ENCODE measurements around the gene ZNF536. TPM values are rescaled to one million over a fixed set of nuclear protein-coding genes. Genes with fewer than 3 reads are reported as not detected.

Gene ZNF536
- total and polyA plus RNA-seq, 9 of the 15 experiments (the other 6 are each of a cell fraction or from before 2014, with no cell fraction given) = not detected

DNA sequence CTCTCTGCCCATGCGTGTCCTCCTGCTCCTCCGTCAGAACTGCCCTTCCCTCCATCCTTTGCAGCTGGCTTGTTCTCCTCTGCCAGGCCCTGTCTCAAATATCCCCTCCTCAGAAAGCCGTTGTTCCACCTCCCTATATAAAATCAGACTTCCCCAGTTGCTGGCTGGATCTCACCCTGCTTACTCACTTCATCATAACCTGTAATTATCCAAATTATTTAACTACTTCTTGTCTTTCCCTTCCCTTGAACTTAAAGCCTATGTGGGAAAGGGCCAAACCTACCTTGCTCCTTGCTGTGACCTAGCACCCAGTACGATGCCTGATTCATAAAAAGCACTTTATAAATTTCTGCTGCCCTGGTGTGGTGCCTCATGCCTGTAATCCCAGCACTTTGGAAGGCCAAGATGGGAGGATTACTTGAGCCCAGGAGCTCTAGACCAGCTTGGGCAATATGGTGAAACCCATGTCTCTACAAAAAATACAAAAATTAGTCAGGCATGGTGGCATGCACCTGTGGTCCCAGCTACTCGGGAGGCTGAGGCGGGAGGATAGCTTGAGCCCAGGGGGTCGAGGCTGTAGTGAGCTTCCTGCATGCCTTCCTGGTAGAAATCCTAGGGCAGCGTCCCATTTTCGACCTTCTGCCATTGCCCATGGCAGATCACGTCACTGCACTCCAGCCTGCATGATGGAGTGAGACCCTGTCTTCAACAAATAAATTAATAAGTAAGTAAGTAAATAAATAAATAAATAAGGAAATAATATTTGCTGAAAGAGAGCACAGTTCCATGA, 39.5 kb upstream of the ZNF536 start:
- no peak for ATAC-seq
- ChIA-PET CTCF (ENCODE audit: low intra/inter-chr PET ratio) (no interaction called here), POLR2A (interaction anchor here (1.0 kb wide), 1 partner anchor 12 kb away, joined by 3 read pairs; no protein-coding TSS in a partner anchor)
- Histone ChIP-seq H3K4me2 (ENCODE audit: insufficient read depth, low read length) (no peak overlapping the region), H3K27ac (ENCODE audit: extremely low read depth, low read depth, low read length) (no peak overlapping the region), H2AFZ (ENCODE audit: low read depth, low read length) (no peak overlapping the region), H3K4me3 (no peak overlapping the region), H3K27me3 (ENCODE audit: control insufficient read depth in 2 of 2, insufficient read depth in 2 of 2, low read length in 2 of 2) (peaks cover 0 to 13% of the 10 kb centered on the region in 2 experiments; a peak in 3 of 5 replicates), H3K79me2 (ENCODE audit: control insufficient read depth, insufficient read depth, low read length) (no peaks in the 10 kb centered on the region), H3K9me1 (ENCODE audit: control insufficient read depth, insufficient read depth, low read length) (peaks cover 2% of the 10 kb centered on the region), H3K9me3 (replicated peaks; ENCODE audit: control insufficient read depth, insufficient read depth, low read depth, low read length) (no peaks in the 10 kb centered on the region), H4K20me1 (replicated peaks; ENCODE audit: control insufficient read depth, insufficient read depth, low read length) (no peaks in the 10 kb centered on the region; the same call in 1 of the 2 replicates), H3K4me1 (replicated peaks in 1 of 2; ENCODE audit: control insufficient read depth in 2 of 2, insufficient read depth in 2 of 2, low read length in 2 of 2) (no peaks in the 10 kb centered on the region), H3K36me3 (ENCODE audit: control insufficient read depth, insufficient read depth, low read length) (no peaks in the 10 kb centered on the region), H3K9ac (ENCODE audit: insufficient read depth in 1 of 2, low read depth in 2 of 2, low read length in 2 of 2) (no peak overlapping the region)
- DNase-seq (ENCODE audit: extremely low read depth in 1 of 4, low spot score in 3 of 4) = no peak
- TF ChIP-seq ZBED1 (IDR thresholded peaks at IDR 0.05) = no peak
- no TSS peak for BruUV-seq (replicated peaks)
- intact Hi-C loops (cut with micrococcal nuclease) (no loop called here), in situ Hi-C loops (cut with MboI) (no loop called here)
- under 1% methylated on average over 10 of the region's 10 CpGs for WGBS (ENCODE audit: insufficient coverage, low coverage, missing lambda C conversion rate)
- no peak for FAIRE-seq

DNA sequence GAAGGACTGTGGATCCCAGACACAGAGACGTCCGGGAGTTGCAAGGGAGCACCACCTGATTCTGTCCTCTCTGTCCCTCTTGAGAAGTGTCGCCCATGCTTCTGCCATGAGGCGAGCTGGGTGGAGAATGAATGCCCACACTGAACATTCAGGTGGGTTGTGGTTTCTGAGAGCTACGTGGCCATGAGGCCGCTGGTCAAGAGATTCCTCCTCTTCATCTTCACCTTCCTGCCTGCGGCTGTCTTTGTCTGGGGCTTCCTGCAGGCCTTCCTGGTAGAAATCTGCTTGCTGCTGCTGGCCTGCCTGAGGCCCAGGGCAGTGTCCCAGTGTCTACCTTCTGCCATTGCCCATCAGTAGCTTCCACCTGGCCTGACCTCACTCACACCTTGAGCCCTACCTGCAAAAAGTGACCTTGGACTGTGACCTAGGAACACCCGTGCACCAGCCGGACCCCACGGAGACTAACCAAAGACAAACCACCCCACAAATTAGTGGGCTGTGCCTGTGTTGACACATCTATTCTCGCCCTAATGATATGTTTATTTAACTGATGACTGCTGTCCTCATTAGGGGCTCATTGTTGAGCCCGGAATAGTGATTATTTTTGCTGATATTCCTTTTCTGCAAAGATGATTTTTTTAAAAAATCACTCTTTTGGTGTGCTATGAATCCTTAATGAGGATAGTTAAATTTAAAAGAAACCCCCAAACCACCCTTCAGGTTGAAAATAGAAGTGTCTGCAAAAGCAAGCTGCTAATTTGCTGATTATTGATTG, 38.7 kb upstream of the ZNF536 start:
- no peaks in the 10 kb centered on the region for H3K79me2 ChIP-seq (ENCODE audit: control insufficient read depth, insufficient read depth, low read length)
- H3K4me3 ChIP-seq = no peak overlapping the region
- no peak overlapping the region for H3K27ac ChIP-seq (ENCODE audit: extremely low read depth, low read depth, low read length)
- FAIRE-seq (no peak), DNase-seq (ENCODE audit: extremely low read depth in 1 of 4, low spot score in 3 of 4) (no peak), ATAC-seq (no peak)
- no peak overlapping the region for H3K9ac ChIP-seq (ENCODE audit: insufficient read depth in 1 of 2, low read depth in 2 of 2, low read length in 2 of 2)
- BruUV-seq (replicated peaks) = no TSS peak
- in situ Hi-C loops (cut with MboI) = no loop called here
- H3K9me1 ChIP-seq (ENCODE audit: control insufficient read depth, insufficient read depth, low read length) = peaks cover 2% of the 10 kb centered on the region
- H3K9me3 ChIP-seq (replicated peaks; ENCODE audit: control insufficient read depth, insufficient read depth, low read depth, low read length) = no peaks in the 10 kb centered on the region
- WGBS (ENCODE audit: insufficient coverage, low coverage, missing lambda C conversion rate) = under 1% methylated on average over 12 of the region's 12 CpGs
- no peaks in the 10 kb centered on the region; the same call in 1 of the 2 replicates for H4K20me1 ChIP-seq (replicated peaks; ENCODE audit: control insufficient read depth, insufficient read depth, low read length)
- POLR2A ChIA-PET = interaction anchor here (1.0 kb wide), 1 partner anchor 13 kb away, joined by 3 read pairs; no protein-coding TSS in a partner anchor
- no peak for TF ChIP-seq SMARCE1 (IDR thresholded peaks at IDR 0.05)
- intact Hi-C loops (cut with micrococcal nuclease) = no loop called here
- CTCF ChIA-PET (ENCODE audit: low intra/inter-chr PET ratio) = no interaction called here
- H3K36me3 ChIP-seq (ENCODE audit: control insufficient read depth, insufficient read depth, low read length) = no peaks in the 10 kb centered on the region
- H3K27me3 ChIP-seq (ENCODE audit: control insufficient read depth in 2 of 2, insufficient read depth in 2 of 2, low read length in 2 of 2) = peaks cover 0 to 6% of the 10 kb centered on the region in 2 experiments; a peak in 3 of 5 replicates
- no peaks in the 10 kb centered on the region for H3K4me1 ChIP-seq (replicated peaks in 1 of 2; ENCODE audit: control insufficient read depth in 2 of 2, insufficient read depth in 2 of 2, low read length in 2 of 2)
- no peak overlapping the region for H3K4me2 ChIP-seq (ENCODE audit: insufficient read depth, low read length)
- H2AFZ ChIP-seq (ENCODE audit: low read depth, low read length) = no peak overlapping the region
